Stimulated activated naive CD8-positive, alpha-beta T cell treated with anti-CD3 and anti-CD28 coated beads, Interleukin-15, amount 100 ng/mL, for 72 hours (primary cell): Measurements from ENCODE around the gene RGS6.

Experiments used
- ATAC-seq: fragments of 150-1000 bp; cut with Tn5 transposase; 2 replicates; pipeline ENCODE4 v1.10.0; 2021; ENCODE audit warnings: mild to moderate bottlenecking, moderate library complexity
- DNase-seq, 2 donors: peaks; one replicate each; pipeline ENCODE4 v3.0.0; 2021 to 2022
- H3K27ac Mint-ChIP-seq, 2 donors: one replicate each; pipeline ENCODE4 v1.8.0; 2022; ENCODE audit warnings: mild to moderate bottlenecking in 2 of 2, mixed read lengths in 2 of 2, moderate library complexity in 2 of 2
- H3K27me3 Mint-ChIP-seq: one replicate; pipeline ENCODE4 v1.8.0; 2022; ENCODE audit warnings: mixed read lengths
- H3K4me1 Mint-ChIP-seq: one replicate; pipeline ENCODE4 v1.8.0; 2022; ENCODE audit warnings: mild to moderate bottlenecking, mixed read lengths
- H3K4me3 Mint-ChIP-seq, 2 donors: one replicate each; pipeline ENCODE4 v1.8.0; 2022; ENCODE audit warnings: mild to moderate bottlenecking in 2 of 2, mixed read lengths in 2 of 2, moderate library complexity in 1 of 2
- H3K9me3 Mint-ChIP-seq, 2 donors: one replicate each; pipeline ENCODE4 v1.8.0; 2022; ENCODE audit warnings: mixed read lengths in 2 of 2

RGS6 gene

GRCh38 chr14:72478471-72478893 is 546.3 kb downstream of the RGS6 start:
- H3K9me3 Mint-ChIP-seq = peaks cover 0 to 13% of the 10 kb centered on the region in 2 donors
- DNase-seq = no peak
- no peak overlapping the region for H3K4me3 Mint-ChIP-seq
- peaks cover 50% of the 10 kb centered on the region for H3K27me3 Mint-ChIP-seq
- ATAC-seq = no peak
- peaks cover 58% of the 10 kb centered on the region for H3K4me1 Mint-ChIP-seq
- no peak overlapping the region for H3K27ac Mint-ChIP-seq

DNA sequence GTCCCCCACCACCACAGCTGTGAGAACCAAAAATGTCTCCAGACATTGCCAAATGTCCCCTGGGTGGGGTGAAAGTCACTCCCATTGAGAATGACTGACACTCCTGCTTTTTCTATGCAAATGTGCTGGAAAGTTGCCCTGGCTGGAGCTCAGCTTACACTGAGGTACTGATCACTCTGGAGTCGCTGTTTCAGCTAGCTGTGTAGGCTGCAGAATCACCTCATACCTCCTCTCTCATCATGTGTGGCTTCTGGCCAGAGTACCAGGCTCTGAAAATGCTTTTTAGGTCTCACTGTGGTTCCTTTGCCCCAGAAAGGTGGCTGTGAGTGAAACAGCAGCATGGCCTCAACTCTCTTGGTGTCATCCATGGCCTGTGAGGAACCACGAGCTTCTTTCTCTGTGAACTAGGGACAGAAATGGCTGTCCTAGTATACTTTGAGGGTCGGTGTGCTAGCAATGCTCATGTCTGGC is 547.3 kb downstream of the RGS6 start:
- H3K4me1 Mint-ChIP-seq = peaks cover 58% of the 10 kb centered on the region
- H3K9me3 Mint-ChIP-seq = peaks cover 0 to 13% of the 10 kb centered on the region in 2 donors
- no peak for ATAC-seq
- peak in 1 of 2 donors; percentile 5 for DNase-seq
- H3K27me3 Mint-ChIP-seq = peaks cover 47% of the 10 kb centered on the region
- H3K27ac Mint-ChIP-seq = peak overlapping the region; percentile 49 to 51
- no peak overlapping the region for H3K4me3 Mint-ChIP-seq

GRCh38 chr14:72480464-72481243 is 548.4 kb downstream of the RGS6 start:
- H3K27me3 Mint-ChIP-seq = peaks cover 46% of the 10 kb centered on the region
- peaks cover 58% of the 10 kb centered on the region for H3K4me1 Mint-ChIP-seq
- DNase-seq = no peak
- no peak for ATAC-seq
- H3K4me3 Mint-ChIP-seq = peak overlapping the region; percentile 20 to 44
- H3K27ac Mint-ChIP-seq = peak overlapping the region in 1 of 2 donors; percentile 34
- peaks cover 0 to 13% of the 10 kb centered on the region in 2 donors for H3K9me3 Mint-ChIP-seq

GRCh38 chr14:72483311-72483710 is 551.1 kb downstream of the RGS6 start:
- H3K27ac Mint-ChIP-seq = no peak overlapping the region
- peaks cover 7 to 17% of the 10 kb centered on the region in 2 donors for H3K9me3 Mint-ChIP-seq
- ATAC-seq = no peak
- no peak overlapping the region for H3K4me3 Mint-ChIP-seq
- peaks cover 43% of the 10 kb centered on the region for H3K27me3 Mint-ChIP-seq
- DNase-seq = no peak
- peaks cover 32% of the 10 kb centered on the region for H3K4me1 Mint-ChIP-seq

DNA sequence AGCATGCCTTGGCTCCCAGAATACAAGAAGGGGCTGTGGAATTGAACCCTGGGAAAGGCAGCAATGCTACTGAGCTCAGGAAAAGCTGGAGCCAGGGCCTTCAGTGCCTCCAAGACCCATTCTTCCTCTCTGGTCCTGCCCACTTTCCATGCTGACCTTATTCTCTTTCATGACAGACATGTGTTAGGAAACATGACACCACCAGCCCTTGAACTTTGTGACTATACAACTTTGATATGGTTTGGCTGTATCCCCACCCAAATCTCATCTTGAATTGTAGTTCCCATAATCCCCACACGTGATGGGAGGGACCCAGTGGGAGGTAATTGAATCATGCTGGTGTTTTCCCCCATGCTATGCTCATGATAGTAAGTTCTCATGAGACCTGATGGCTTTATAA is 553.5 kb downstream of the RGS6 start:
- peaks cover 32% of the 10 kb centered on the region for H3K27me3 Mint-ChIP-seq
- no peak for DNase-seq
- peaks cover 22 to 30% of the 10 kb centered on the region in 2 donors for H3K9me3 Mint-ChIP-seq
- H3K4me3 Mint-ChIP-seq = no peak overlapping the region
- H3K4me1 Mint-ChIP-seq = peaks cover 10% of the 10 kb centered on the region
- ATAC-seq = no peak
- no peak overlapping the region for H3K27ac Mint-ChIP-seq

- no peak overlapping the region for H3K4me3 Mint-ChIP-seq
- peaks cover 17 to 23% of the 10 kb centered on the region in 2 donors for H3K9me3 Mint-ChIP-seq
- H3K27ac Mint-ChIP-seq = no peak overlapping the region
- DNase-seq (no peak), ATAC-seq (no peak)
- H3K4me1 Mint-ChIP-seq = no peaks in the 10 kb centered on the region
- peaks cover 25% of the 10 kb centered on the region for H3K27me3 Mint-ChIP-seq
These were observed 556.3 kb downstream of the RGS6 start for GRCh38 chr14:72488514-72488913.

DNA sequence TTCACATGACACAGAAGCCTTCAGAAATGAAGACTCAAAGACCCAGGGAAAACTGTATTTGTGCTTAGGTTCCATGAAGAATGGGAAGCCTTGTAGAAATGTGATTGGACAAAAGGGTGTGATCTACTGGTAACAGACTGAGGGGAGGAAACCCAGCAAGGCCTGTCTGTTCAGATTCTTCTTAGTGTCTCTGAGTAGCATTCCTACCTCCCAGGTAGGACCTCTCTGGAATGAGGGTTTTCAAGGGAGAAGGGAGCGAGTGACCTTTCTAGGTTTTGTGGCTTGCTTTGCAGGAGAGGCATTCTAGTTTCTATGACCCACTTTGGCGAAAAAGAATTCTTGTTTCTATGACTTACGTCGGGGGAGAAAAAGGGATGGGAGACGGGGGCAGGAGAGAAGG is 560.0 kb downstream of the RGS6 start:
- peaks cover 18 to 30% of the 10 kb centered on the region in 2 donors for H3K9me3 Mint-ChIP-seq
- H3K27me3 Mint-ChIP-seq = peaks cover 25% of the 10 kb centered on the region
- ATAC-seq (no peak), DNase-seq (no peak)
- no peak overlapping the region for H3K4me3 Mint-ChIP-seq
- H3K4me1 Mint-ChIP-seq = no peaks in the 10 kb centered on the region
- no peak overlapping the region for H3K27ac Mint-ChIP-seq

GRCh38 chr14:72495668-72496067 is 563.4 kb downstream of the RGS6 start:
- ATAC-seq (no peak), DNase-seq (no peak)
- no peak overlapping the region for H3K27ac Mint-ChIP-seq

GRCh38 chr14:72498646-72499045 is 566.4 kb downstream of the RGS6 start:
- ATAC-seq = no peak
- Mint-ChIP-seq H3K4me3 (no peak overlapping the region), H3K9me3 (peaks cover 6 to 12% of the 10 kb centered on the region in 2 donors), H3K27ac (no peak overlapping the region), H3K4me1 (peaks cover 7% of the 10 kb centered on the region), H3K27me3 (peaks cover 31% of the 10 kb centered on the region)
- no peak for DNase-seq

More at GRCh38 chr14:72495668-72496067, 563.4 kb downstream of the RGS6 start:
- Mint-ChIP-seq H3K4me3 (no peak overlapping the region), H3K9me3 (peaks cover 6 to 15% of the 10 kb centered on the region in 2 donors), H3K27me3 (peaks cover 22% of the 10 kb centered on the region), H3K4me1 (peaks cover 6% of the 10 kb centered on the region)

- Mint-ChIP-seq H3K27ac (no peak overlapping the region), H3K27me3 (peaks cover 26% of the 10 kb centered on the region), H3K4me3 (no peak overlapping the region), H3K9me3 (peaks cover 3% of the 10 kb centered on the region in 2 donors), H3K4me1 (peaks cover 7% of the 10 kb centered on the region)
- no peak for DNase-seq
- ATAC-seq = no peak
These were observed 567.5 kb downstream of the RGS6 start for GRCh38 chr14:72499746-72500145.

DNA sequence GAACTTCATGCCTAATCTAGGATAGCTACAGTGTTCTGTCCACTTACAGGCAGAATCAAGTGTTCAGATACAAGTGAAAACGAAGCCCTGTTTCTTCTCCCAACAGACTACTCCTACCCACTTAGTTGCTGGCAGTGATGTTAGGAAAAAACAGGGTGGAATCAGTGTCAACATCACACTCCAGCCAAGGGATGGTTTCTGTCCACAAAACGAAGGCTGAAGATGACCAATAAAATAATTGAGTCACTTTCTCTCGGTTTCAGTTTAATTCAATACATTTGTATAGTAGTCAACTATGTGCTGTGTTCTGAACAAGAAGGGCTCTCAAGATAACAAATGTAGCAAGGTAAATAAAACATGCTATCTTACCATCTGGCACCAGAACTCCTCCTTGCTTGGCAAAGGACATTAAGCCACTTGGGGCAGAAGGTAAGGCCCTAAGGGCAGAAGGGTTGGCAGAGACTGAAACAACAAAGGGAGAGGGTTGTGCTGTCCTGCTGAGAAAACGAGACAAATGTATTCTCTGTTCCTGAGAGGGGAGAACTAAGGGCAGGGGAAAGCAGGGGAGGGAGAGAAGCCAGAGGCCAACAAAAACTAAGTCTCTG is 568.1 kb downstream of the RGS6 start:
- H3K27me3 Mint-ChIP-seq = peaks cover 26% of the 10 kb centered on the region
- H3K27ac Mint-ChIP-seq = peak overlapping the region in 1 of 2 donors; percentile 90
- no peak overlapping the region for H3K4me3 Mint-ChIP-seq
- ATAC-seq = no peak
- H3K9me3 Mint-ChIP-seq = no peaks in the 10 kb centered on the region
- no peak for DNase-seq
- H3K4me1 Mint-ChIP-seq = peaks cover 7% of the 10 kb centered on the region

- no peak overlapping the region for H3K27ac Mint-ChIP-seq
These were observed 569.2 kb downstream of the RGS6 start for GRCh38 chr14:72501439-72501838.

GRCh38 chr14:72503271-72503670 is 571.0 kb downstream of the RGS6 start:
- no peak for DNase-seq
- Mint-ChIP-seq H3K27ac (peak overlapping the region in 1 of 2 donors; percentile 59), H3K9me3 (peaks cover 0 to 7% of the 10 kb centered on the region in 2 donors), H3K27me3 (peaks cover 32% of the 10 kb centered on the region), H3K4me1 (peaks cover 7% of the 10 kb centered on the region), H3K4me3 (no peak overlapping the region)
- ATAC-seq = no peak

More at GRCh38 chr14:72501439-72501838, 569.2 kb downstream of the RGS6 start:
- no peak for ATAC-seq
- DNase-seq = no peak
- Mint-ChIP-seq H3K4me1 (peaks cover 7% of the 10 kb centered on the region), H3K9me3 (no peaks in the 10 kb centered on the region), H3K27me3 (peaks cover 26% of the 10 kb centered on the region), H3K4me3 (no peak overlapping the region)

- H3K4me1 Mint-ChIP-seq = peaks cover 7% of the 10 kb centered on the region
- DNase-seq (no peak), ATAC-seq (no peak)
- peaks cover 0 to 7% of the 10 kb centered on the region in 2 donors for H3K9me3 Mint-ChIP-seq
- H3K27ac Mint-ChIP-seq = no peak overlapping the region
- no peak overlapping the region for H3K4me3 Mint-ChIP-seq
- peaks cover 32% of the 10 kb centered on the region for H3K27me3 Mint-ChIP-seq
These were observed 571.6 kb downstream of the RGS6 start for GRCh38 chr14:72503696-72504368.

DNA sequence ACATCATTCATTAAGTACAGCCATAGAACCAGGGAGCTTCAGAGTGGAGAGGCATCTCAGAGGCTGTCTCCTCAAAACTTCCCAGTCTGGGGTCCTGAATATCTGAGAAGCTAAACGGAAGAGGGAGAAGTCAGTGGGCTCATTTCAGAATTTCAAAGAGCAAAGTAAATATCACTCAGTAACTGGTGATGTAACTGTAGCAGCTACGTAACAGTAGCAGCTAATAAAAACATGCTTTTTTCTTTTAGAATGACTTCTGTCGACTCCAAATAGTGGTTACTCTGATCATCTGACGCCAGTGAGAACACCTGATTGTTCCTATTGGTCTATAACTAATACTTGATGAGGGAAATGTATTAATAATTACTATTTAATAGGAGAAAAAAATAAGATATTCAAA is 578.3 kb downstream of the RGS6 start:
- H3K4me1 Mint-ChIP-seq = no peaks in the 10 kb centered on the region
- H3K27me3 Mint-ChIP-seq = peaks cover 46% of the 10 kb centered on the region
- no peak for DNase-seq
- H3K27ac Mint-ChIP-seq = peak overlapping the region in 1 of 2 donors; percentile 68
- H3K9me3 Mint-ChIP-seq = peaks cover 0 to 7% of the 10 kb centered on the region in 2 donors
- no peak overlapping the region for H3K4me3 Mint-ChIP-seq
- no peak for ATAC-seq
